Bronchial smooth muscle cell (primary cell): Measurements from ENCODE around the gene MBD3L5. TPM values are rescaled to one million over a fixed set of nuclear protein-coding genes. Genes with fewer than 3 reads are reported as not detected.

Experiments used
- total RNA-seq: library from RNA; depleted of rRNA; stranded (reverse); fragments of >200 nt; gene quantifications from 2 replicates; pipeline ENCODE4 v1.2.1, GENCODE V29; 2014

The MBD3L5 gene
- not detected in 2 replicates for total RNA-seq

GRCh38 chr19:7030278-7030677 lies at the start of gene MBD3L5:
TSS of gene MBD3L5 (plus strand) at chr19:7030578. CDS start at chr19:7030612, 34 bp downstream.

GRCh38 chr19:7021331-7021730 lies 9.0 kb upstream of the MBD3L5 start, which contains the start of gene MBD3L2B:
TSS of gene MBD3L2B (minus strand) at chr19:7021431. CDS start at chr19:7021397, 34 bp downstream.

GRCh38 chr19:7040079-7040478 lies 9.7 kb downstream of the MBD3L5 start, which contains the start of gene MBD3L4:
TSS of gene MBD3L4 (minus strand) at chr19:7040179. CDS start at chr19:7040144, 35 bp downstream.

GRCh38 chr19:7049021-7049420 lies 18.6 kb downstream of the MBD3L5 start, which contains the start of gene MBD3L2:
TSS of gene MBD3L2 (plus strand) at chr19:7049321. CDS start at chr19:7049374, 53 bp downstream.

GRCh38 chr19:7058576-7058975 lies 28.2 kb downstream of the MBD3L5 start, which contains the start of gene MBD3L3:
TSS of gene MBD3L3 (minus strand) at chr19:7058676. CDS start at chr19:7058605, 71 bp downstream.

GRCh38 chr19:7069042-7069903 lies 38.9 kb downstream of the MBD3L5 start, which contains the start of gene ZNF557:
TSS of gene ZNF557 (plus strand) at chr19:7069703. CDS start at chr19:7075075, 5,372 bp downstream.

Other genes with a start within 250 kb of the MBD3L5 start
- not detected in 2 replicates for gene ADGRE1, start 143.0 kb upstream of the MBD3L5 start, total RNA-seq
- gene MBD3L2B, start 9.1 kb upstream of the MBD3L5 start, total RNA-seq: not detected in 2 replicates
- not detected in 2 replicates for gene MBD3L4, start 9.6 kb downstream of the MBD3L5 start, total RNA-seq
- not detected in 2 replicates for gene MBD3L2, start 18.7 kb downstream of the MBD3L5 start, total RNA-seq
- gene MBD3L3, start 28.1 kb downstream of the MBD3L5 start, total RNA-seq: not detected in 2 replicates
- 15.8 and 16.7 TPM in 2 replicates for gene ZNF557, start 39.1 kb downstream of the MBD3L5 start, total RNA-seq